KOPT-K1 (cell line): ENCODE results near the gene TNFAIP8L1.

Experiments used
- H3K27ac ChIP-seq: fragments of 200-600 bp; sonication (generic); 2 replicates; pipeline ENCODE4 v1.5.1; 2016; ENCODE audit warnings: antibody characterized with exemption, mild to moderate bottlenecking, low read depth, low read length; ENCODE audit not compliant: poor library complexity, severe bottlenecking
- H3K36me3 ChIP-seq: fragments of 200-600 bp; sonication (generic); 2 replicates; pipeline ENCODE4 v1.5.1; 2017; ENCODE audit warnings: antibody characterized with exemption, mild to moderate bottlenecking, low read length, moderate library complexity; ENCODE audit not compliant: insufficient read depth
- H3K9me3 ChIP-seq: fragments of 200-600 bp; sonication (generic); 2 replicates; pipeline ENCODE4 v1.5.1; 2017; ENCODE audit warnings: antibody characterized with exemption, low read length, mild to moderate bottlenecking; ENCODE audit not compliant: insufficient read depth, poor library complexity, severe bottlenecking

Gene TNFAIP8L1

DNA sequence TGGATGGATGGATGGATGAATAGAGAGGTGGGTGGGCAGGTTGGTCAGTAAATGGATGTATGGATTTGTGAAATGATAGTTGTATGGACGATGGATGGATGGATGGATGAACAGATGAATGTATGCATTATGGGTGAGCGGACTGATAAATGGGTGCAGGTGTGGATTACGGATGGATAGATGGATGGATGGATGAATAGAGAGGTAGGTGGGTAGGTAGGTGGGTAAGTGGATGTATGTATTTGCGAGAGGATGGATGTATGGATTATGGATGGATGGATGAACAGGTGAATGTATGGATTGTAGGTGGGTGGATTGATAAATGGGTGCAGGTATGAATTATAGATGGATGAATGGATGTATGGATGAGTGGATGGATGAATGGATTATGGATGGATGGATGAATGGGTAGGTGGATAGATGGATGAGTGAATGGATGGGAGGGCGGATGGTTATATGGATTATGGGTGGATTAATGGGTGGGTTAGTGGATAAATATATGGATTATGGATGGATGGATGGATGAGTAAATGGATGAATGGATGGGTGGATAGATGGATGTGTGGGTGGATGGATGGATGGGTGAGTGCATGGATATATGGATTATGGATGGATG lies 37.0 kb upstream of the TNFAIP8L1 start:
- Histone ChIP-seq H3K9me3 (no peaks in the 10 kb centered on the region), H3K27ac (no peak overlapping the region), H3K36me3 (no peaks in the 10 kb centered on the region)

DNA sequence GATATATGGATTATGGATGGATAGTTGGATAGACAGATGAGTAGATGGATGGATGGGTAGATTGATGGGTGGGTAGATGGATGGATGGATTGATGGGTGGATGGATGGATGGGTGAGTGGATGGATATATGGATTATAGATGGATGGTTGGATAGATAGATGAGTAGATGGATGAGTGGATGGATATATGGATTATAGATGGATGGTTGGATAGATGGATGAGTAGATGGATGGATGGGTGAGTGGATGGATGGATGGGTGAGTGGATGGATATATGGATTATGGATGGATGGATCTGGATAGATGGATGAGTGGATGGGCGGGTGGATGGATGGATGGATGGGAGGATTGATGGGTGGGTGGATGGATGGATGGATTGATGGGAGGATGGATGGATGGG lies 36.4 kb upstream of the TNFAIP8L1 start:
- no peaks in the 10 kb centered on the region for H3K9me3 ChIP-seq
- H3K27ac ChIP-seq = no peak overlapping the region
- no peaks in the 10 kb centered on the region for H3K36me3 ChIP-seq

DNA sequence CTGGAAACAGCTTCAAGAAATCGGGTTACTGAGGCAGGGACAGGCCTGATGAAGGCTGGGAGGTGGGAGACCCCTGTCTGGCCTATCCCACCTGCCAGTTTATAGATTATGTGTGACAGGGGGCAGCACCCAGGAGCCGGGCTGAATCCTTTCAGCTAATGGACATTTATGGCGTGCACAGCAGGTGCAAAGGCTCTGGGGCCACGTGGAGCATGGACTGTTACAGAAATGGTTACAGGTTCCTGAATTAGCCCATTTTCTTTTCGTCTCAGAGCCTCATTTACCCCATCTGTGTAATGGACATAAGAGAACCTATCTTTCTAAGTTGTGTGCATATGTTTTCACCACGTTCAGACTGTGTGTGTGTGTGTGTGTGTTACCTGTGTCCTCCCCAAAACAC lies 34.4 kb upstream of the TNFAIP8L1 start:
- Histone ChIP-seq H3K36me3 (no peaks in the 10 kb centered on the region), H3K27ac (no peak overlapping the region), H3K9me3 (no peaks in the 10 kb centered on the region)

DNA sequence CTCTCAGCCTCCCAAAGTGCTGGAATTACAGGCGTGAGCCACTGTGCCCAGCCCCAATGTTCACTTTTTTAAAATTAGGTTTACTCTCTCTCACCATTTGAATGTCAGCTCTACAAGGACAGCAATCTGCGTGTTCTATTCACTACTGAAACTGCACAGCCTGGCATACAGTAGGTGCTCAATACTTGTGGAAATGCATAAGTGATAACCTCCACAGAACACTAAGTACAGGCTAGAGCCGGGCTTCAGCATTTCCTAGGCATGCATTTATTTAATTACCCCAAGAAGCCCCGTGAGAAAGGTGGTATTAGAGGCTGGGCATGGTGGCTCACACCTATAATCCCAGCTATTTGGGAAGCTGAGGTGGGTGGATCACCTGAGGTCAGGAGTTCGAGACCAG lies 33.1 kb upstream of the TNFAIP8L1 start:
- Histone ChIP-seq H3K9me3 (no peaks in the 10 kb centered on the region), H3K36me3 (no peaks in the 10 kb centered on the region), H3K27ac (no peak overlapping the region)

DNA sequence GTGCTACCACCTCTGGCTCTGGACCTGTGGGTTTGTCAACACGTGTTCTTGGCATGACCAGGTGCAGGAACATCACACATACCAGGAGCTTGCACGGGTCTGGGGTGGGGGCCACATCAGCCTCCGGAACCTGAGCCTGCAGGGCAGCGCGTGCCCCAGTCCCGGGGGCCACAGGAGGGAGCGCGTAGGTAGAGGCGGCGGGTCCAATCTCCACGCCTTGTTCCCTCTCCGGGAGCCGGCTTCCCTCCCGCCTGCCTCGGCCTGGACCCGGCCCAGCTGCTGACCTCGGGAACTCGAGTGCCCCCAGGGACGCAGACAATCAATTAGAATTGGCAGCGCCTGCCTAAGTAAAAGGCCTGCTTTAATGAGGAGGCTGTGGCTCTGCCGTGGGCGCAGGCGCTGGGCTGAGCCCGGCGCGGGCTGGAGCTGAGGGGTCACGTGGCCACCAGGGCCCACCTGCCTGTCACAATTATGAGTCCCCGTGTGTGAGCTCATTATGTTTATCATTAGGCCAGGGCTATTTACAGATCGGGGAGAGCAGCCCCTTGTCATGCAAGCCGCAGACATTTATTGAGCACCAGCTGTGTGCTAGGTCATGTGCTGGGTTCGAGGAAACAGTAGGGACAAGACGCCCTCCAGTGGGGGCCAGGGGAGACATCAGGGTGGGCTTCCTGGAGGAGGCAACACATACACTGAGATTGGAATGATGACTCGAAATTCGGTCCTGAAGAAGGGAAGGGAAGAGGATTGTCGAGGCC lies 32.2 kb upstream of the TNFAIP8L1 start:
- H3K27ac ChIP-seq = no peak overlapping the region
- no peaks in the 10 kb centered on the region for H3K36me3 ChIP-seq
- H3K9me3 ChIP-seq = no peaks in the 10 kb centered on the region

DNA sequence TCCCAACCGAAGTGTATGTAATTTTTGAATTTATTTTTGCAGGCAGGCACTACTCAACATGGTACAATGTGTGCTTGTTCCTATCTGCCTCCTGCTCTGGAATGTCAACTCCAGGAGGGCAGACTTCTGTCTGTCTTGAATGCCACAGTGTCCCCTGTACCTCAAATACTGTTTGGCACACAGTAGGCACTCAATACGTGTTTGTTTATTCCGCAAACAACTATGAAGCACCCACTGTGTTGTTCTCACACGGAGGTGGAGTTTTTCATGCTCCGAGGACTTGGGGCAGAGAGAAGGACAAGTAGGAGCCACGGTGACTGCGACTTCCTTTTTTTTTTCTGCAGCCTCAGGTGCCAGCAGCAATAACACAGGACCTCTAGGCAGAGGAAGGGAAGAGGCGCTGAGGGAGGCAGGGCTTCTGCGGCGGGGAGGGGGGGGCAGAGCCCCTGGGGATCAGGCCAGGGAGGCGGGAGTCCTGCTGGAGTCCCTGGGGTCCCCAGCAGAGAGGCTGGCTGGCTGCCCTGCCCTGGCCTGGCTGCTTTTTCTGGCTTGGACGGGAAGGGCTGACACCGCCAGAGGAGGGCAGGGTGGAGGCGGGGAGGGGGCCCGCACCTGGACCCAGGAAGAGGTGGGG lies 29.3 kb upstream of the TNFAIP8L1 start:
- H3K9me3 ChIP-seq = no peaks in the 10 kb centered on the region
- H3K27ac ChIP-seq = no peak overlapping the region
- no peaks in the 10 kb centered on the region for H3K36me3 ChIP-seq

DNA sequence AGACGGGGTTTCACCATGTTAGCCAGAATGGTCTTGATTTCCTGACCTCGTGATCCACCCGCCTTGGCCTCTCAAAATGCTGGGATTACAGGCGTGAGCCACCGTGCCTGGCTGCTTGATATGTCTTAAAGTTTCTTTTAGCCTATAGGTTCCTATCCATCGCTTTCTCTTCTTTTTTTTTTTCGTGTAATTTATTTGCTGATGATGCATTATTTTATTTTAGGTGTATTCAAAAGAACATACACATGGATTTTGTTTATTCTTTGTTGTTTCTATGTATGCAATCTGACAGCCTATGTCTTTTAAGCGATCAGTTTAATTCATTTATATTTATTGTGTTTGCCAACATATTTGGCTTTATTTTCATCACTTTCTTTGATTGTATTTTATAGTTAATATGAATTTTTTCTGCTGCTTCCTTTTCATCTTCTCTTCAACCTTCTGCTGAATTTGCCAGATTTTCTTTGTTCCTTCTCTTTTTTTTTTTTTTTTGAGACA lies 26.0 kb upstream of the TNFAIP8L1 start:
- Histone ChIP-seq H3K36me3 (no peaks in the 10 kb centered on the region), H3K27ac (no peak overlapping the region), H3K9me3 (no peaks in the 10 kb centered on the region)

DNA sequence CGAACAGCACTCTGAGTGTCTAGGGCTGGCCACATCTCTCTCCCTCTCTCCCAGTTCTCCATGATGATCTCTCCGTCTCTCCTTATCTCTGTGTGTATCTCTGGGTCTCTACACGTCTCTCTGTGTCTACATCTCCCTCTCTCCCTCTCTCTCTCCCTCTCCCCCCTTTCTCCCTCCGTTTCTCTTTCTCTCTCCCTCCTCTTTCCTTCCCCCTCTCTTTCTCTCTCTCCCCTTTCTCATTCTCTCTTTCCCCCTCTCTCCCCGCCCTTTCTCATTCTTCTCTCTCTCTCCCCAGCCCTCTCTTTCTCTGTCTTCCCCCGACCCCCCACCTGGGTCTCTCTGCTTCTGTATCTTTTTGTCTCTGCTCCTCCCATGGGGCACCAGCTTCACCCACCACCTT lies 21.3 kb upstream of the TNFAIP8L1 start:
- Histone ChIP-seq H3K36me3 (no peaks in the 10 kb centered on the region), H3K27ac (no peak overlapping the region), H3K9me3 (no peaks in the 10 kb centered on the region)

DNA sequence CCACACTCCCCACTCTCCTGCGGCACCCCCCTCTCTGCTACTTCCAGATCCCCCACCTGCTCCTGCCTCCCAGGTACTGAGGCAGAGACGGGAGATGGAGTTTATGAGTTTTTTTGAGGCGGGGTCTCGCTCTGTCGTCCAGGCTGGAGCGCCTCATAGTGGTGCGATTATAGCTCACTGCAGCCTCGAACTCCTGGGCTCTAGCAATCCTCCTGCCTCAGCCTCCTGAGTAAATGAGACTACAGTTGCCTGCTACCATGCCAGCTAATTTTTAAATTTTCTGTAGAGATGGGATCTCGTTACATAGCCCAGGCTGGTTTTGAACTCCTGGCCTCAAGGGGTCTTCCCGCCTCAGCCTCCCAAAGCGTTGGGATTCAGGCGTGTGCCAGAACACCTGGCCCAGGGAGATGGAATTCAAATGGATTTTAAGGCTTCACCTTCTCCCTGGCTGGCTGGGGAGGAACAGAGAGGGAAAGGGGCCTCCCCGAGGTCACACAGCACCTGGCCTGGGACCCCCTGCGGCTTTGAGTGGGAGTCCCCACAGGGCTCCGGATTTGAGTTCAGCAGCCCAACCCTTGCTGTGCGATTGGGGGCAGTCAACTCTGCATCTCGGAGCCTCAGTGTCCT lies 19.5 kb upstream of the TNFAIP8L1 start:
- Histone ChIP-seq H3K9me3 (no peaks in the 10 kb centered on the region), H3K36me3 (no peaks in the 10 kb centered on the region), H3K27ac (no peak overlapping the region)

DNA sequence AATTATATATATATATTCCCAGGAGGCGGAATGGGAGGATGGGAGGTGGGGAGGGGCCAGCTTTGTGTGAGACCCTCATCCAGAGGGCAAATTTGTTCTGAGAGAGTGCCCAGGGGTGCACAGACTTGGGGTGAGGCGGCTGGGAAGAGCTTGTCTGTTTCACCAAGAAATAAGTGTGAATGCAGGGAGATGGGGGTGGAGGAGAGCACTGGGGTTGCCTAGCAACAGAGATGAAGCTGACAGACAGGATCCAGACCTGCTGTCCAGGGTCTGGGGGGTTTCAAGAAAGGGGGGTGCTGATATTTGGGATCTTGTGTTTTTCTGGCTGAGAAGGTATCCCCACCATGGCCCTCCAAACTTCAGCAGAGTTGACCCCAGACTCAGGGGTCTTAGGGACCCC lies 18.6 kb upstream of the TNFAIP8L1 start:
- H3K36me3 ChIP-seq = no peaks in the 10 kb centered on the region
- no peaks in the 10 kb centered on the region for H3K9me3 ChIP-seq
- H3K27ac ChIP-seq = no peak overlapping the region

DNA sequence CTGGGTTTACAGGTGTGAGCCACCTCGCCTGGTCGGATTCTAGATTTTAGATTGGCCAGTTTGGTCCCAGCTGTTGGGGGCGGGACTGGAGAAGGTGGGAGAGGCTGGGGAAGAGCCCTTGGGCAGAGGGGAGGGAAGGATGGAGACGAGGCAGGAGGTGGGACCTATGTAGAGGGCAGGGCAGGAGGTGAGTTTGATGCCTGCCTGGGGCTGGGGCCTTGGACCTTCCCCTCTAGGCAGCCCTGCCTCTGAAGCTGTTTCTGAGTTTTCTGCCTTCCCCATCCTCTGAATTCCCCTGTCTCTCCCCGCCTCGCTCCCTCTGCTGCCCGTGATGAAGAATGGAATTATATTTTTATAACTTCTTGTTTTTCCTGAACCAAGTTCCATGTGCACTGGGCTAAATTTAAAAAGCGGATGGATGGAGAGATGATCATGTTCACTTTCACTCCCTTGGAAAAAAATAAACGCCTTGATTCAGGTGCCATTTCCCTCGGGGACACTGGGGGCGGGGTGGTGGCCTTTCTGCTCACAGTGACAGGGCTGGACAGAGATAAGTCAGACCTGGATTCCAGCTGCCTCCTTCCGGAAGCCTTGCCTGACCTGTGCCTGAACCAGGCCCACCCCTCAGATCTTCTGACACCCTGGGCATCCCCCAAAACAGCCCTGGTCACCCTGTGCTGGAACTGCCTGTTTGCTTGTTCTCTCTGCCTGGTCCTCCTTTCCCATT lies 16.5 kb upstream of the TNFAIP8L1 start:
- H3K36me3 ChIP-seq = no peaks in the 10 kb centered on the region
- H3K27ac ChIP-seq = no peak overlapping the region
- no peaks in the 10 kb centered on the region for H3K9me3 ChIP-seq

DNA sequence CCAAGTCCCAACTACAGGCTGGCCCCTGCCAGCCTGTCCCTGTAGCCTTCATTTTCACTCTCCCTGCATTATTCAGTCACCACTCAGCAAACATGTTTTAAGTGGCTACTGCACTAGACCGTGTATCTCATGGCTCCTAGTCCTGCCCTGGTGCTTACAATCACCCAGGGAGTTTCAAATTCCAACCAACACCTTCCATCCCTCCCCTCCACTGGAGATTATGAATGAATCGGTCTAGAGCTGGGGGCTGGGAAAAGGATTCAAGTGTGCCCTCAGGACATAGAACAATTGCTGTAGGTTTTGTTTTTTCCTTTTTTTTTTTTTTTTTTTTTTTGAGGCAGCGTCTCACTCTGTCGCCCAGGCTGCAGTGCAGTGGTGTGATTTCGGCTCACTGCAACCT lies 15.0 kb upstream of the TNFAIP8L1 start:
- Histone ChIP-seq H3K27ac (no peak overlapping the region), H3K9me3 (no peaks in the 10 kb centered on the region), H3K36me3 (no peaks in the 10 kb centered on the region)

DNA sequence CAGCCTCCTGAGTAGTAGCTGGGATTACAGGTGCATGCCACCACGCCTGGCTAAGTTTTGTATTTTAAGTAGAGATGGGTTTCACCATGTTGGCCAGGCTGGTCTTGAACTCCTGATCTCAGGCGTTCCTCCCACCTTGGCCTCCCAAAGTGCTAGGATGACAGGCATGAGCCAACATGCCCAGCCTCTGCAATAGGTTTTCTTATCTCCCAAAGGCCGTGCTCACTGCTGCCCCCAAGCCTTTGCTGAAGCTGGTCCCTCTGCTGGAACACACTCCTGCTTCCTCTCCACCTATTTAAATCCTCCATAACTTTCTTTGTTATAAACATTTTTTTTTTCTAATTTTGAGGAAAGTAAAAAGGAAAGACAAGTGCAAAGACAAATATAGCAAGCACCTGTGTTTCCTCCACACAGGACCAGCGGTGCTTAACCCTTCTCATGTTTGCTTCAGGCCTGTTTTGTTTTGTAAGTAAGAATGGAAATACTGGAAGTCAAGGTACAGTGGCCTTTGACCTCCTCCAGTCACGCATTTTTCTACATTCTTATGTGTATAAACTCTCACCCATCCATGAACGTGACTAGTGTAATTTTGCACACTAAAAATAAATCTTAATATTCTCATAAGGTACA lies 14.5 kb upstream of the TNFAIP8L1 start:
- Histone ChIP-seq H3K36me3 (no peaks in the 10 kb centered on the region), H3K27ac (no peak overlapping the region), H3K9me3 (no peaks in the 10 kb centered on the region)

DNA sequence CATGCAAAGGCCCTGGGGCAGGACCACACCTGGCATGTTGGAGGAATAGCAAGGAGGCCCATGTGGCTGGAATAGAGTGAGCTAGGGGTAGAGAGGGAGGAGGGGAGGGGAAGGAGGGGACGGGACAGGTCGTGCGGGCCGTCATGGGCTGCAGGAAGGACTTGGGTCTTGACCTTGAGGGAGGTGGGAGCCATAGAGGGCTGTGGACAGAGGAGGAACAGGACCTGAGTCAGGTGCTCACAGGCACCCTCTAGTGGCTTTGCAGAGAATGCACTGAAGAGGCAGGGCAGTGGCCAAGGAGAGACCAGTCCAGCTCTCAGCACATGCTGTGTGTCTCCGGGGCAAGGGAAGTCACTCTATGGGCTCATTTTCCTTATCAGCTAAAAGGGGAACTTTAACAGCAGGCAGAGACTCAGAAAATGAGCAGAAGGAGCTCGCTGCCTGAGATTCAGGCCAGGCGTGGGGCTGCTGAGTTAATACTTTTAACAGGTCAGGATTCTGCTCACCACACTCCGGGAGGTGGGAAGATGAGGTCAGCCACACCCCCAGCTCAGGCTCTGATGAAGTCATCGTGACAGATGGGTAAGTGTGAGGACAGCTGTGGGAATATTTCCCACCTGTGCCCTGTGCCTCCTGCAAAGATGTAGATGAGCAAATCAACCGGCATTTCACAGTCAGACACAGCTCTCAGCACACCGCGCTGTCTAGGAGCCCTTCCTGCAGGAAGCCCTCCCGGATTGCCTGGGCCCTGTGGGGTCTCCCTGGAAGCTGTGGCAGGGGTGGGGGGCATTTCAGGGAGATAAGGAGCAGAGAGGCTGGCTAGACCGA lies 6.0 kb upstream of the TNFAIP8L1 start:
- no peaks in the 10 kb centered on the region for H3K9me3 ChIP-seq
- no peak overlapping the region for H3K27ac ChIP-seq
- H3K36me3 ChIP-seq = no peaks in the 10 kb centered on the region
